ENCODE measurements around the gene RNF26.

DNA sequence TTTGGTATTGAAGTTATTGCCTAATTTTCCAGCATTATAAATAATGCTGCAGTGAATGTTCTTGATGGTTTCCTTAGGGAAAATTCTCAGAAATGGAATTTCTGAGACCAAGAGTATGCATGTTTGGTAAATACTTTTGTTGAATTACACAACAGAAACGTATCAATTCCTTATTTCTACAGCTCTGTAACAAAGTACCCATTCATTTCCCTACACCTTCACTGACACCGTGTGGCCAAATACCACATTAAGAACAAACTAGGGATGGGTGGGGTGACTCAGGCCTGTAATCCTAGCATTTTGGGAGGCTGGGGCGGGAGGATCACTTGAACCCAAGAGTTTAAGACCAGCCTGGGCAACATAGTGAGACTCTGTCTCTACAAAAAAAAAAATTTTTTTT is 39.1 kb upstream of the RNF26 start:
- TF ChIP-seq CTCF (IDR thresholded peaks at IDR 0.05; ENCODE audit: poor library complexity) (no peak), EZH2 (IDR thresholded peaks at IDR 0.05; ENCODE audit: borderline replicate concordance) (no peak), EZH2phosphoT487 (IDR thresholded peaks at IDR 0.05; ENCODE audit: low read depth, severe bottlenecking, unreplicated experiment) (no peak)

All from hepatocyte (in vitro differentiated cells).